Loucy (cell line): ENCODE data around the gene DENND11.

Experiments used
- CTCF ChIP-seq: fragments of 200-600 bp; sonication (generic); conservative IDR thresholded peaks from 2 replicates; pipeline ENCODE4 v1.5.1; 2014; ENCODE audit warnings: mild to moderate bottlenecking, antibody characterized with exemption, low read length
- EZH2phosphoT487 ChIP-seq: fragments of 200-600 bp; IDR thresholded peaks from 2 replicates; pipeline ENCODE4 v1.6.1; 2018; ENCODE audit warnings: antibody characterized with exemption, mild to moderate bottlenecking, moderate library complexity, borderline replicate concordance

GRCh38 chr7:141652691-141653090, 49.3 kb downstream of the DENND11 start:
- TF ChIP-seq CTCF: no peak
- TF ChIP-seq EZH2phosphoT487: no peak
